Renal pelvis (tissue), 12 donors: Measurements from ENCODE around the gene DEPDC1B. TPM values are rescaled to one million over a fixed set of nuclear protein-coding genes. Genes with fewer than 3 reads are reported as not detected.
"Not testable (repeated sequence)": the region's sequence is repeated elsewhere in the genome, so short reads cannot be mapped to it uniquely, and the experiment has no call there.

Experiments used
- DNase-seq: peaks from one replicate; pipeline ENCODE4 v3.0.0-alpha.2; 2013
- long read RNA-seq, 16 experiments: transcript quantifications; one replicate each; lab custom pipeline, GENCODE V29; 2026
- polyA plus RNA-seq, 3 donors: library from polyadenylated mRNA; unstranded; fragments of 120-200 nt; gene quantifications; one replicate each; pipeline ENCODE4 v1.2.1, GENCODE V29; 2013; ENCODE audit not compliant: insufficient read length in 3 of 3

Gene DEPDC1B
- 10 to 100 TPM; 25.2 to 29.5 (median 29.5) TPM for polyA plus RNA-seq
- long read RNA-seq, donor 1, partial matches to known transcripts: 0 of 3 reads
- long read RNA-seq, donor 1, other reads (novel, unspliced or antisense): 0 of 3 reads
- long read RNA-seq, donor 2, transcript DEPDC1B-201 (11 exons, 2,499 nt): major isoform, 6 of 15 reads
- long read RNA-seq, donor 2, partial matches to known transcripts: 9 of 15 reads
- long read RNA-seq, donor 2, other reads (novel, unspliced or antisense): 0 of 15 reads
- long read RNA-seq, donor 3, transcript DEPDC1B-201 (11 exons, 2,499 nt): major isoform, 5 of 19 reads
- long read RNA-seq, donor 3, partial matches to known transcripts: 14 of 19 reads
- long read RNA-seq, donor 3, other reads (novel, unspliced or antisense): 0 of 19 reads
- long read RNA-seq, donor 4, transcript DEPDC1B-201 (11 exons, 2,499 nt): major isoform, 10 of 18 reads
- long read RNA-seq, donor 4, partial matches to known transcripts: 8 of 18 reads
- long read RNA-seq, donor 4, other reads (novel, unspliced or antisense): 0 of 18 reads
- long read RNA-seq, donor 5, partial matches to known transcripts: 0 of 4 reads
- long read RNA-seq, donor 5, other reads (novel, unspliced or antisense): 0 of 4 reads
- long read RNA-seq, donor 6, transcript DEPDC1B-201 (11 exons, 2,499 nt): major isoform, 5 of 5 reads
- long read RNA-seq, donor 6, partial matches to known transcripts: 0 of 5 reads
- long read RNA-seq, donor 6, other reads (novel, unspliced or antisense): 0 of 5 reads
- long read RNA-seq, donor 7, transcript DEPDC1B-201 (11 exons, 2,499 nt): major isoform, 6 of 9 reads
- long read RNA-seq, donor 7, partial matches to known transcripts: 0 of 9 reads
- long read RNA-seq, donor 7, other reads (novel, unspliced or antisense): 0 of 9 reads
- long read RNA-seq, donor 8, partial matches to known transcripts: 0 of 1 reads
- long read RNA-seq, donor 8, other reads (novel, unspliced or antisense): 0 of 1 reads
- long read RNA-seq, donor 9, transcript DEPDC1B-201 (11 exons, 2,499 nt): major isoform, 10 of 27 reads
- long read RNA-seq, donor 9, partial matches to known transcripts: 17 of 27 reads
- long read RNA-seq, donor 9, other reads (novel, unspliced or antisense): 0 of 27 reads
- long read RNA-seq, donor 10, partial matches to known transcripts: 0 of 3 reads
- long read RNA-seq, donor 10, other reads (novel, unspliced or antisense): 0 of 3 reads
- long read RNA-seq, donor 11, partial matches to known transcripts: 5 of 9 reads
- long read RNA-seq, donor 11, other reads (novel, unspliced or antisense): 0 of 9 reads
- long read RNA-seq, donor 12, transcript DEPDC1B-201 (11 exons, 2,499 nt): major isoform, 9 of 10 reads
- long read RNA-seq, donor 12, partial matches to known transcripts: 0 of 10 reads
- long read RNA-seq, donor 12, other reads (novel, unspliced or antisense): 0 of 10 reads
- long read RNA-seq, donor 13, partial matches to known transcripts: 7 of 9 reads
- long read RNA-seq, donor 13, other reads (novel, unspliced or antisense): 0 of 9 reads
- long read RNA-seq, donor 14, transcript DEPDC1B-201 (11 exons, 2,499 nt): major isoform, 8 of 9 reads
- long read RNA-seq, donor 14, partial matches to known transcripts: 0 of 9 reads
- long read RNA-seq, donor 14, other reads (novel, unspliced or antisense): 0 of 9 reads
- long read RNA-seq, donor 15, partial matches to known transcripts: 0 of 2 reads
- long read RNA-seq, donor 15, other reads (novel, unspliced or antisense): 0 of 2 reads
- long read RNA-seq, donor 16, transcript DEPDC1B-201 (11 exons, 2,499 nt): major isoform, 5 of 26 reads
- long read RNA-seq, donor 16, partial matches to known transcripts: 20 of 26 reads
- long read RNA-seq, donor 16, other reads (novel, unspliced or antisense): 0 of 26 reads

DNA sequence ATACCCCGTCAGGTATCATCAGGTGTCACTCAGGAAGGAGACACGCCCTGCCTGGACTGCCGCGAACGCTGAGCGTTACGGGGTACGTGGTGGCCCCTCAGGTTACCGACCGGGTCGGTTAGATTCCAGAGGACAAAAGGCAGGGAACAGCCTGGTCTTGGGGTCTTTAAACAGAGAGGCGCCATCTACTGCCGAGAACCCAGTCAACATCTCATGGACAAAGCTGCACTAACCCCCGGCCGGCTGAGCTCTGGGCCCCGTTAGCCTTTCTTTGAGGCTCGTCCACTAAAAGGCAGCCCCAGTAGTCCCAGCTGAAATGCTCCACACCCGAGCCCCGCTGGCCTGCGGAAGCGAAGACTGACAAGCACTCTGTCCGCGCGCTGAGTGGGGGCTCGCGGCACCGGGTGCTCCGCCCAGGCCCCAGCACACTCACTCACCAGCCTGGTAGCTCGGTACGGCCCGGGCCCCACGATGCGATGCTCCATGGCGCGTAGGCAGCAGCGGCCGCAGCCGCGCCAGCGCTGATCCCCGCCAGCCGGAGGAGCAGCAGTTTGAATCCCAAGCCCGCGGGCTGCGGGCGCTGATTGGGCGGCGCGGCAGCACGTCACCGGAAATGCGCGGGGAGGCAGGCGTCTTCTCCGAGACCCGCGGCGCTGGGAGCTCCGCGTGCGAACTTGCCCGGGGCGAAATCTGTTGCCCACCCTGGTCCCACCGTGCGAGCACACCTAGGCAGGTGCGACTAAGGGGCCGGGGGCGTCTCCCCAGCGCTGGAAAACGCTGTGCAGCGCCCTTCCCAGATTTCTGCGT, at the start of gene DEPDC1B:
DEPDC1B (minus strand) TSS at position 558 of the 807 bp plus-strand sequence; CDS start at position 485, 73 bp downstream.
- DNase-seq: peak; percentile 91

DNA sequence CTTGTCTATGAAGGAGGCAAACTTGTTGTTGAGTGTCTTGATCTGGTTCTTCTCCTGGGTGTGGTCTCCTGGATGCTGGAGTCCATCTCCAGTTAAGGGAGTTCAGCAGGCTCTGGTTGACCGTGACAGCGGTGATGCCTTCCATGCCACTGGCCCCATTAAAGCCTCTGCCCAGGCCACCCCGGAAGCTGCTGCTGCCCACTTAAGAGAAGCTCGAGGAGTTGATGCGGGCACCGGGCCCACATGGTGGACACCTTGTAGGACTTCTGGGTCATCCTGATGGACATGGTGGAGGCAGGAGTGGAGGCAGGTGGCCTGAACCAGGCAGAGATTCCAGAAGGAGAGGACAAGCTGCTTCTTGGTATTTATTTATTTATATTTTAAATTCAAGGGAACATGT, 44.7 kb upstream of the DEPDC1B start:
- DNase-seq: no peak

- DNase-seq: no peak
Measured at GRCh38 chr5:60743511-60744314, 43.7 kb upstream of the DEPDC1B start.

DNA sequence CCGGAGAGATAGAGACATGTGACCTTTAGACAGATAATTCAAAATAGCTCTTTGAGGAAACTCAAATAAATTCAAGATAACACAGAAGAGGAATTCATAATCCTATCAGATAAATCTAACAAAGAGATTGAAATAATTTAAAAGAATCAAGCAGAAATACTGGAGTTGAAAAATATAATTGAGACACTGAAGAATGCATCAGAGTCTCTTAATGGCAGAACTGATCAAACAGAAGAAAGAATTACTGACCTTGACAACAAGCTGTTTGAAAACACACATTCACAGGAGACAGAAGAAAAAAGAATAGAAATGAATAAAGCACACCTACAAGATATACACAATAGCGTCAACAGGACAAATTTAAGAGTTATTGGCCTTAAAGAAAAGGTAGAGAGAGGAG, 40.4 kb upstream of the DEPDC1B start:
- no peak for DNase-seq

- no peak for DNase-seq
Measured at GRCh38 chr5:60738933-60739332, 39.0 kb upstream of the DEPDC1B start.

GRCh38 chr5:60738461-60738860, 38.5 kb upstream of the DEPDC1B start:
- no peak for DNase-seq

DNA sequence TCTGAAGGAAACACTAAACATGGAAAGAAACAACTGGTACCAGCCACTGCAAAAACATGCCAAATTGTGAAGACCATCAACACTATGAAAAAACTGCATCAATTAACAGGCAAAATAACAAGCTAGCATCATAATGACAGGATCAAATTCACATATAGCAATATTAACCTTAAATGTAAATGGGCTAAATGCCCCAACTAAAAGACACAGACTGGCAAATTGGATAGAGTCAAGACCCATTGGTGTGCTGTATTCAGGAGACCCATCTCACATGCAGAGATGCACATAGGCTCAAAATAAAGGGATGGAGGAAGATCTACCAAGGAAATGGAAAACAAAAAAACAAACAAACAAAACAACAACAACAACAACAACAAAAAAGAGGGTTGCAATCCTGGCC, 30.9 kb upstream of the DEPDC1B start:
- not testable (repeated sequence) for DNase-seq

GRCh38 chr5:60727033-60727679, 27.2 kb upstream of the DEPDC1B start:
- no peak for DNase-seq

DNA sequence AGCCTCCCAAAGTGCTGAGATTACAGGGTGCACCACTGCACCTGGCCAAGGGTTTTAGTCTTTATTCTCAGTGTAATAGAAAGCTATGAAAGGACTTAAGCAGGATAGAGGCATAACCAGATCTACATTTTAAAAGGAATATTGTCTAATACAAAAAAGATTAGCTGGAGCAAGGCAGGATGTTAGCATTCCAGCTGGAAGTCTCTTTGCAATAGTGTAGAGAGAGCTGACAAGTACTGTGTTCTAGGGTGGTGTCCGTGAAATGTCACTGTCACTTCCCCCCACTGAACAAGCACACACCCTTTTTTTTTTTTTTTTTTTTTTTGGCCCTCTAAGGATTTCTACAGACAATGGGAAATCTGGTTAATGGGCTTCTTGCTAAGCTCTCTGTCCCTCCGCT, 24.2 kb upstream of the DEPDC1B start:
- no peak for DNase-seq

DNA sequence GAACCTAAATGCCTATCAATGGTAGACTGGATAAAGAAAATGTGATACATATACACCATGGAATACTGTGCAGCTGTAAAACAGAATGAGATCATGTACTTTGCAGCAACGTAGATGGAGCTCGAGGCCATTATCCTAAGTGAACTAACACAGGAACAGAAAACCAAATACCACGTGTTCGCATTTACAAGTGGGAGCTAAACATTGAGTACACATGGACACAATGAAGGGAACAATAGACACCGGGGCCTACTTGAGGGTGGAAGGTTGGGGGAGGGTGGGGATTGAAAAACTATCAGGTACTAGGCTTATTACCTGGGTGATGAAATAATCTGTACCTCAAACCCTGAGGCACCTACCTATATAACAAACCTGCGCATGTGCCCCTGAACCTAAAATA, 22.4 kb upstream of the DEPDC1B start:
- DNase-seq: no peak

- DNase-seq: no peak
Measured at GRCh38 chr5:60719329-60719728, 19.4 kb upstream of the DEPDC1B start.

DNA sequence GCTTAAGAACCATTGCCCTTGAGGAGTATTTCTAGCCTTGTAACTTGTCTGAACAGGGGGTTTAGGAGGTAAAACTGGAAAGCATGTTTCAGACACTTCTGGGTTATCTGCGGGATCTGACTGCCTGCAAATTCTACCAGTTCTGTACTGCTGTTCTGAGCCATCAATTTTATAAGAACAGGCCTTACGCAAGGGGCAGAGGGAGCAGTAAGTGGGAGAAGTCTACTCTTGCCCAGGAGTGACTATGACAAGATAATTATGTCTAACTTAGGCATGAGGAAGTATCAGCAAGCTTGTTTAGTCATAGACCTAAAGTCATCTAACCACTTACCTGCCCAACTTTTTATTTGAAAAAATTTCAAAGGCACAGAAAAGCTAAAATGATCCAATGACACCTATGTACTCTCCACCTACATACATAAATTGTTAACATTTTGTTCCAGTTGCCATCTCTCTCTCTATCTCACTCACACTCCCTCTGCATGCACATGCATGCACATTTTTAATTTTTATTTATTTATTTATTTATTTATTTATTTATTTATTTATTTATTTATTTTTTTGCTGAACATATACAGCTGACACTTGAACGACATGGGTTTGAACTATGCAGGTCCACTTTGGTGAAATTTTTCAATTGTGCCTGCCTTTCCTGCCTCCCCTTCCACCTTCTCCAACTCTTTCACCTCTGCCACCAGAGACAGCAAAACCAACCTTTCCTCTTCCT, 18.4 kb upstream of the DEPDC1B start:
- no peak for DNase-seq

DNA sequence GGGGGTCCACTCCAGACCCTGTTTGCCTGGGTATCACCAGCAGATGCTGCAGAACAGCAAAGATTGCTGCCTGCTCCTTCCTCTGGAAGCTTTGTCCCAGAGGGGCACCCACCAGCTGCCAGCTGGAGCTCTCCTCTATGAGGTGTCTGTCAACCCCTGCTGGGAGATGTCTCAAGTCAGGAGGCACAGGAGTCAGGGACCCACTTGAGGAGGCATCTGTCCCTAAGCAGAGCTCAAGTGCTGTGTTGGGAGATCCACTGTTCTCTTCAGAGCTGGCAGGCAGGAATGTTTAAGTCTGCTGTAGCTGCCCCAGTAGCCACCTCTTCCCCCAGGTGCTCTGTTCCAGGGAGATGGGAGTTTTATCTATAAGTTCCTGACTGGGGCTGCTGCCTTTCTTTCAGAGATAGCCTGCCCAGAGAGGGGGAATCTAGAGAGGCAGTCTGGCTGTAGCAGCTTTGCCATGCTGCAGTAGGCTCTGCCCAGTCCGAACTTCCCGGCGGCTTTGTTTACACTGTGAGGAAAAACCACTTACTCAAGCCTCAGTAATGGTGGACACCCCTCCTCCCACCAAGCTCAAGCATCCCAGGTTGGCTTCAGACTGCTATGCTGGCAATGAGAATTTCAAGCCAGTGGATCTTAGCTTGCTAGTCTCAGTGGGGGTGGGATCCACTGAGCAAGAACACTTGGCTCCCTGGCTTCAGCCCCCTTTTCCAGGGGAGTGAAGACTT, 15.4 kb upstream of the DEPDC1B start:
- DNase-seq: not testable (repeated sequence)

DNA sequence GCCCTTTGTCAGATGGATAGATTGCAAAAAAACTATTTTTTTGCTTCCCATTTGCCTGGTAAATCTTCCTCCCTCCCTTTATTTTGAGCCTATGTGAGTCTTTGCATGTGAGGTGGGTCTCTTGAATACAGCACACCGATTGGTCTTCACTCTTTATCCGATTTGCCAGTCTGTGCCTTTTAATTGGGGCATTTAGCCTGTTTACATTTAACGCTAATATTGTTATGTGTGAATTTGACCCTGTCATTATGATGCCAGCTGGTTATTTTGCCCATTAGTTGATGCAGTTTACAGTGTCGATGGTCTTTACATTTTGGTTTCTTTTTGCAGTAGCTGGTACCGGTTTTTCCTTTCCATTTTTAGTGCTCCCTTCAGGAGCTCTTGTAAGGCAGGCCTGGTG, 13.0 kb upstream of the DEPDC1B start:
- DNase-seq: no peak

- not testable (repeated sequence) for DNase-seq
Measured at GRCh38 chr5:60711892-60712291, 11.9 kb upstream of the DEPDC1B start.

DNA sequence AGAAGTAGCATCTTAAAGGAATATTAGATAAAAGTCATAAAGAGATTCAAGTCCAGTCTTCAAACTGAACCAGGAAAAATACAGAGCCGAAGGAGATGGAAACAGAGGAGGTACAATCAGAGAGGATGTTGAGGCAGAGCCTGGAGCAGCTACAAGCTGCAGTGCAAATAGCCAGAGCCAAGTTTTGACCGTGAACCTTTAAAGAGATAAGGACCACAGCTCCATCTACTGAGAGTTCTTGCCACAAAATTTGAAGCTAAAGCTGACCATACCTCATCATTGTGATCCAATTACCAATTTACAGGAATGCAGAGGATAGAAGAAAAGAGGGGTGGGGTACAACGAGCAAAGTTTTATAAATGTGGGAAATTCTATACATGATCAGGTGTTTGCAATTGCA, 10.4 kb upstream of the DEPDC1B start:
- no peak for DNase-seq

DNA sequence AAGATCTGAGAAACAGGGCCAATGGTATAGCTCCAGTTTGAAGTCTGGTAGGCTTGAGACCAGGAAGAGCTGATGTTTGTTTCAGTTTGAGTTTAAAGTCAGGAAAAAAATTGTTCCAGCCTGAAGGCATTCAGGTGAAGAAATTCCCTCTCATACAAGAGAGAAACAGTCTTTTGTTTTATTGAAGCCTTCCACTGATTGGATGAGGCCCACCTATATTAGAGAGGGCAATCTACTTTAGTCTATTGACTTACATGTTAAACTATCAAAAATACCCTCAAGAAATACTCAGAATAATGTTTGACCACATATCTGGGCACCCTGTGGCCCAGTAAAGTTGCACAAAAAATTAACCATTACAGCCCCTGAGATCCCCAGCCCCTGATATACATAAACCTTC, 5.2 kb upstream of the DEPDC1B start:
- DNase-seq: no peak
